ENCODE data around the gene SORCS2.

SORCS2 gene

DNA sequence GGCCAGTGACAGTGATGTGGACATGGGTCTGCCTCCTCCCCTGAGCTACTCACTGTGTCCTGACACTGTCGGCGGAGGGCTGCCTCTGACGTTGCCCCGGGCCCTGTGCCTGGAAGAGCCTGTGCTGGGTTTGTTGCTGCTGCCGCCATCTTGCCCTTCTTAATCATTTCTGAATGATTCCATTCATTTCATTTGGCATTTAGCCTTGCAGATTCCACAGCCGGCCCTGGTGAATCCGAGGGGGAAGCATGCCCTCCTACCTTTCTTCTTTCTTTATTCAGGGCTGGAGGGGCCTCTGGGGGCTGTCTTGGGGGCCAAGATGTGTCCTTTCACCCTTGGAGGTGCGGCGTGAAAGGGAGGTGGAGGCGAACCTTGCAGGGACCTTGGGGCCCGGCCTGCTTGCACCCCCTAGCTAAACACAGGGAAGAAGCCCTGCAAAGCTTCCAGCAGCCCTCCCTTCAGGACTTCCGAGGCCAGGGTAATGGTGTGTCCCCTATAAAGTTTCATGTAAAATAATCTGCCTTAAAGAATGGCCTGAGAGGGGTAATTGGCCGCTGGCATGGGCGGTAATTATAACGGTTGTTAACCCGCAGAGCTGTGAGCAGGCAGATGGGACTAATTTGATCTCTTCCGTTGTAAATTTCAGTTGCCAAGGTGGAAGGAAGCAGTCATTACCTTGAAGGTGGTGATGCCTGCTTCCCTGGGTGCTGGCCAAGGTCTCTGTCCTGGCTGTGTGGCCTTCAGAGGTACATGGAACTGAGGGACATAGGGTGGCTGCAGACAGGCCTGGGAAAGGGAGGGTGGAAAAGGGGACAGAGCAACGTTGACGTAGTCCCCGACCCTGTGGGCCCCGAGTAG, 150.1 kb downstream of the SORCS2 start:
- no peak for DNase-seq

GRCh38 chr4:7343081-7343655, 150.8 kb downstream of the SORCS2 start:
- no peak for DNase-seq

DNA sequence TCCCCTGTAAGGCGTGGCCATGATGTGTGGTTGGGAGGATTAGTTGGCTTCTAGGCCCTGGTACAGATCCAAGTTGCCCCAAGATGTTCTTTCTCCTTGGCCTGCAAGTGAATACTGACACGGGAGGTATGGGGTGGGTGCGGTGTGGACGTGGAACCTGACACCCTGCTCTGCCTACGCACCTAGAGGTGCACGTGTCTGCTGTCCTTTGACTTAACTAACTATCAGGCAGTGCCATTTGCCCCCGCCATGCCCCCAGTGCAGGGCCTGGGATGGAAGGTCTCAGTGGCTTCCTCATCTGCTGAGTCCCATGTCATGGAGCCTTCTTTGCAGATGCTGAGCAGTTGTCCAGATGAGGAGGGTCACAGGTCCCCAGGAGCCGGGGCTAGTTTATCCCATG, 151.6 kb downstream of the SORCS2 start:
- DNase-seq: no peak

GRCh38 chr4:7344636-7345155, 152.4 kb downstream of the SORCS2 start:
- no peak for DNase-seq

DNA sequence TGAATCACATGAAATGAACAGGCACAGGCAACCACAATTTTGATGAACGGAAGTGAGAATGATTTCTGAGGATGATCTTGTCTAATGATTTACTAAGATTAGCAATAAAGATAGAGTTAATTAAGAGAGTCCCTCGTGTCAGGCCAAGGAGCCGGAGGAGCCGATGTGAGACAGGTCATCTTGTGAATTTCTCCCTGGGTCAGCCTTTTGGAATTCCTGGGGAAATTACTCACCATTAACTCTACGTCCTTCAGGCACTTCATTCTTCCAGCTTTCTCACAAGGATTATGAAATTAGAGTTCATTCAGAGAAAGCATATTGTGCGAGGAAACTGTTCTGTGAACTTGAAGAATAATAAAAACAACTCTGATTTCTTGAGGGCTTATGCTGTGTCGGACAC, 155.6 kb downstream of the SORCS2 start:
- DNase-seq: no peak

GRCh38 chr4:7348946-7349900, 156.9 kb downstream of the SORCS2 start:
- no peak for DNase-seq

GRCh38 chr4:7350396-7350795, 158.1 kb downstream of the SORCS2 start:
- no peak for DNase-seq

GRCh38 chr4:7351014-7351413, 158.7 kb downstream of the SORCS2 start:
- no peak for DNase-seq

GRCh38 chr4:7352486-7352885, 160.1 kb downstream of the SORCS2 start:
- no peak for DNase-seq

- DNase-seq: no peak
These were observed 160.9 kb downstream of the SORCS2 start for GRCh38 chr4:7353046-7353790.

DNA sequence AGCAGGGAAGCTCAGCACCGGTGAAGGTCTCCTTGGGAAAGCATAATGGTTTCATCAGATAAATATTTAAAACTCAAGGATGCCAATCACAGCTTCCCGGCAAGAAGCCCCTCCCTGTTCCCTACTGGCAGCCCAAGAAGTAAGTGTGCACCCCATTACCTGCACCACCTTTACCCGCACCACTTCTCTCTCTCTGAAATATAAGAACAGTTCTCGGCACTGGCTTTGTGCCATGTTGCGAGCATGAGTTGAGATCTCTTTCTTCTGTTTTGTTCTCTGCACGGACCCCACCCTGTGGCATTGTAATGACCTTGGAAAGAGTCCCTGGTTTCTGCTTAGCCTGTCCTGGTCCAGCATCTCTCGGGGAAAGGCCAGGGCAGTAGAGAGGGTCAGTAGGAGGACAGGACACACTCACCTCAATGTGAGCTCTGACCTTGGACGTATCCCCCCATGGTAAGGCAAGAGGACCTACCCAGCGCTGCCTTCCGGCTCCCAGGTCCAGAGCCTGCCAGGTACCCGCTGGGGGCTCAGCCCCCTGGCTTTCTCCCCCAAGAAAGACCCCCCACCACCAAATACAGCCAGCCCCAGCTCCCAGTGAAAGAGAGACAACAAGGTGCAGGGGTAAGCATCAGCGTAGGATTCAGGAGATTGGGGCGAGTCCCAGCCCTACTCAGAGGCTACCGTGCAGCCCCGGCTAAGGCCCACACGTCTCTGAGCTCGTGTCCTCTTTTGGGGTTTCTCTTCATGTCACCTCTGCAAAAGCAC, 161.7 kb downstream of the SORCS2 start:
- DNase-seq: no peak

- DNase-seq: no peak
These were observed 162.6 kb downstream of the SORCS2 start for GRCh38 chr4:7354927-7355326.

GRCh38 chr4:7355795-7356194, 163.5 kb downstream of the SORCS2 start:
- DNase-seq: no peak

DNA sequence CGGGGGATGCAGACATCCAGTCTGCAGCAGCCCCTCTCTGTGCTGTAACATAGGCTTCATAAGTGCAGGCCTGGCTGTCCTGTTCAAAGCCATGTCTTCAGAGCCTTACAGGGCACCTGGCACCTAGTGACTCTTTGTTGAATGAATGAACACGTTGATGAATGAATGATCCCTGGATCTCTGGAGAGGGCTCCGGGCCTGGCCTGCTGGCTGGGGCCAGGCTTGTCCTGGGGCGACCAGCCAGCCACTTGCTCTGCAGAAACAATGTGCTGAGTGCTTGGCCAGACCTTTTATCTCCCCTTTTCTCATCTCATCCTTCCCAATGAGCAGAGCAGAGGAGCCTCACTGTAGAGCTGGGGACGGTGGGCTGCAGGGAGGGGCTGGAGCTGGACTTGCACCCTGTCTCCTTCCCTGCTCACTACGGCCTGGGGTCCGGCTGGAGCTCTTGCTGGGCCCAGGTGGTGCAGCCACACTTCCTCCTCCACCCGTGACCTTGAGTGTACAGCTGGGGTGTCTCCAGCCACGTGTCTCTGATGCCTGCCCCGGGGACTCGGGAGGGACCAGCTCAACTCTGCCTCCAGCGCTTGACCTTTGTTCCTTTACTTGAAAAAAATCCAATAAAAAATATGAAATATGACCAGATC, 164.5 kb downstream of the SORCS2 start:
- no peak for DNase-seq

- DNase-seq: no peak
These were observed 165.0 kb downstream of the SORCS2 start for GRCh38 chr4:7357323-7357722.

GRCh38 chr4:7358100-7358735, 165.9 kb downstream of the SORCS2 start:
- no peak for DNase-seq

DNA sequence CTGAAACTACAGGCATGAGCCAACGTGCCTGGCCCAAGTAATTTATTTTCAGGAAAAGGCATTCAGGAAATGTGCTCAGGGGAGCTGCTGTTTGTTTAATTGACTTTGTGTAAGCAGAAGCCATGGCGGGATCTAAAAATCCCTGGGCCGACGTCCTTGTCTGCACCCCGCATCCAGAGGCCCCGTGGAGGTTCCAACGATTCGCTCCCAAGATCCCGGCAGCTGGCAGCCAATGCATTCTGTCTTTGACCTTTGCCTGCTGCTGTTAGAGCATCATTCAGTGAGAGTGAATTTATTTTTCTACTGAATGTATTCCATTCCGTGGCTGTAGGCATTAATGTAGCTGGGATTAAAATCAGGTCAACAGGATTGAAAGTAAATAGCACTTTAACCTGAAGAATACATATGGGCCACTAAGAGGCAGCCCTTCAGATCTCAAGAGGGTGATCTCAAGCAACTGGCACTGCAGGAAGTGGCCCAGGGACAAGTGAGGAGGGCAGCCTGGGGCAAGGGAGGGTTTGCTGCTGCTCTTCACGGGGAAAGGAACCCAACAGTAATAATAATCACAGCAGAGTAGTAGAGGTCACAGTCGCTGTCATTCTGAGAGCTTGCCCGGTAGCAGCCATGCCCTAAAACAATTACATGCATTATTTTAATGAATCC, 167.2 kb downstream of the SORCS2 start:
- no peak for DNase-seq

DNA sequence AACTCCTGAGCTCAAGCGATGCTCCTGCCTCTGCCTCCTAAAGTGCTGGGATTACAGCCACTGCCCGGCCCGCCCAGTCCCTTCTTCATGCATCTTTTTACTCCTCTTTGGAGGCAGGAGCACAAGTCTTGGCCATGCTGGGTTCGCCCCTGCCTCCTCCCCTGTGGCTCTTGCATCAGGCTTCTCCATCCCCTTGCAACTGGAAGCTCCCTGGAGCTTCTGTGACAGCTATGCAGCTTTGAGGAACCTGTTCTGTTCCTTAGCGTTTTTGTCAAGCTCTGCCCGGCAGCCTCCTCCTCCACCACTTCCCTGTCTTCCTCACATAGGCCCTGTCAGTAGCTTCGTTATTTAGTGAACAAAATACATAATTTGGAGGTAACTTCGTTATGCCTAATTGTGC, 168.5 kb downstream of the SORCS2 start:
- no peak for DNase-seq

- DNase-seq: no peak
These were observed 169.1 kb downstream of the SORCS2 start for GRCh38 chr4:7361280-7361895.

GRCh38 chr4:7362341-7362740, 170.0 kb downstream of the SORCS2 start:
- DNase-seq: no peak

Data from activated naive CD4-positive, alpha-beta T cell (primary cell).